HG02759 (cell line): Measurements from ENCODE around the gene FLACC1.
"Not testable (repeated sequence)": the region's sequence is repeated elsewhere in the genome, so short reads cannot be mapped to it uniquely, and the experiment has no call there.

Source experiments
- ATAC-seq: cut with Tn5 transposase; IDR thresholded peaks from one replicate; pipeline ENCODE4 v1.9.1; 2021; ENCODE audit warnings: mild to moderate bottlenecking, moderate library complexity; ENCODE audit not compliant: unreplicated experiment

FLACC1 gene

GRCh38 chr2:201256082-201256481 is 101.1 kb downstream of the FLACC1 start:
- ATAC-seq, result no peak

- no peak for ATAC-seq
These were observed 101.6 kb downstream of the FLACC1 start for GRCh38 chr2:201255408-201256033.

- no peak for ATAC-seq
These were observed 102.9 kb downstream of the FLACC1 start for GRCh38 chr2:201254081-201254730.

GRCh38 chr2:201250741-201251140 is 106.4 kb downstream of the FLACC1 start:
- ATAC-seq, result no peak

GRCh38 chr2:201249889-201250288 is 107.3 kb downstream of the FLACC1 start:
- ATAC-seq, result no peak

- no peak for ATAC-seq
These were observed 108.8 kb downstream of the FLACC1 start for GRCh38 chr2:201248288-201248844.

GRCh38 chr2:201246280-201246679 is 110.9 kb downstream of the FLACC1 start:
- no peak for ATAC-seq

GRCh38 chr2:201244829-201245228 is 112.3 kb downstream of the FLACC1 start:
- ATAC-seq, result no peak

- no peak for ATAC-seq
These were observed 114.4 kb downstream of the FLACC1 start for GRCh38 chr2:201242571-201243277.

- ATAC-seq, result not testable (repeated sequence)
These were observed 117.8 kb downstream of the FLACC1 start for GRCh38 chr2:201239167-201239935.
